ENCODE data around the gene KCTD2. TPM values are rescaled to one million over a fixed set of nuclear protein-coding genes. Genes with fewer than 3 reads are reported as not detected.

Gene KCTD2
- total and polyA plus RNA-seq, 2 of the 13 experiments (the other 11 are each of a cell fraction or from before 2014, with no cell fraction given) = 28.3 to 32.6 TPM

DNA sequence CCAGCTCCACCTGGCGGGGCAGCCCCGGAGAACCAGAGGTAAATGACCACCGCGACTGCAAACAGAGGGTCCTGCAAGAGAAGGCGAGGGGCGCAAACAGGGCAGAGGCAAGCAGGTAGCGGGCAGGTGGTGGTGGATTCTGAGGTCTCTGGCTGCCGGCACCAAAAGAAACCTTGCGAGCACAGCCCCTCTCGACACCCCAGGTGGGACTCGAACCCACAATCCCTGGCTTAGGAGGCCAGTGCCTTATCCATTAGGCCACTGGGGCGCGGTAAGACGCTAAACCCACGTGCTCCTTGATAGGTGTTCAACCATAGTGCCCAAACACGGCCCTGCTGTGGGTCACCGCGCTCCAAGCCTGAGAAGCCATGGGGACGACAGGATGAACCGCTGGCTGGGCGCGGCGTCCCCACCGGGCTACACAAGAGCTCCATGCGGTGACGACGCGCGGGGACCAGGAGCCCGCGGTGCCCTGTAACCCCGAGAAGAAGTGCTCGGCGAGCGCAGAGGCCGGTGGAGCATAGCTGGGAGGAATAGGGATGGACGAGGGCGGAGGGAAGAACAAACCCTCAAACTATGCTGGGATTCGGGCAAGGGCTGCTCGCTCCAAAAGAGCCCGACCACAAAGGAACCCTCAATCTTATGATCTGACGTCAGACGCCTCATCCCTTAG, 12.7 kb upstream of the KCTD2 start (continued):
- TF ChIP-seq MYC (CRISPR knock-in tag; IDR thresholded peaks at IDR 0.05; ENCODE audit: borderline replicate concordance) (peak; percentile 95), CCAR2 (optimal IDR thresholded peaks at IDR 0.05; ENCODE audit: low read depth, low read length) (no peak), KDM4B (CRISPR knock-in tag; IDR thresholded peaks at IDR 0.05) (peak; percentile 88; the same call in 1 of the 2 replicates), KAT2B (IDR thresholded peaks at IDR 0.05; ENCODE audit: borderline replicate concordance, low read depth, low read length) (no peak), ARNT (IDR thresholded peaks at IDR 0.05) (no peak), REPIN1 (CRISPR knock-in tag; IDR thresholded peaks at IDR 0.05; ENCODE audit: borderline replicate concordance, low read depth) (peak; percentile 81; the same call in 1 of the 2 replicates), KMT2B (CRISPR knock-in tag; IDR thresholded peaks at IDR 0.05) (0 out of 2 replicates have a peak, but pooled peaks have one; percentile 40), ZNF567 (CRISPR knock-in tag; IDR thresholded peaks at IDR 0.05; ENCODE audit: borderline replicate concordance) (peak; percentile 96), POGZ (CRISPR knock-in tag; IDR thresholded peaks at IDR 0.05) (no peak), ZNF546 (CRISPR knock-in tag; conservative IDR thresholded peaks at IDR 0.05) (peak; percentile 26; the same call in 1 of the 2 replicates), PRMT3 (CRISPR knock-in tag; IDR thresholded peaks at IDR 0.05; ENCODE audit: borderline replicate concordance, low read depth) (no peak; the same call in 1 of the 2 replicates), GABPA (IDR thresholded peaks at IDR 0.05; ENCODE audit: low read depth, low read length) (no peak), GABPA (CRISPR knock-in tag; IDR thresholded peaks at IDR 0.05; ENCODE audit: low read depth) (no peak), PHF5A (CRISPR knock-in tag; IDR thresholded peaks at IDR 0.05; ENCODE audit: low read depth, unreplicated experiment) (no peak), ZNF367 (CRISPR knock-in tag; IDR thresholded peaks at IDR 0.05; ENCODE audit: borderline replicate concordance) (no peak), SYNCRIP (IDR thresholded peaks at IDR 0.05; ENCODE audit: insufficient read depth, low read depth, low read length) (no peak)
- TF ChIP-seq, protein P1, sequence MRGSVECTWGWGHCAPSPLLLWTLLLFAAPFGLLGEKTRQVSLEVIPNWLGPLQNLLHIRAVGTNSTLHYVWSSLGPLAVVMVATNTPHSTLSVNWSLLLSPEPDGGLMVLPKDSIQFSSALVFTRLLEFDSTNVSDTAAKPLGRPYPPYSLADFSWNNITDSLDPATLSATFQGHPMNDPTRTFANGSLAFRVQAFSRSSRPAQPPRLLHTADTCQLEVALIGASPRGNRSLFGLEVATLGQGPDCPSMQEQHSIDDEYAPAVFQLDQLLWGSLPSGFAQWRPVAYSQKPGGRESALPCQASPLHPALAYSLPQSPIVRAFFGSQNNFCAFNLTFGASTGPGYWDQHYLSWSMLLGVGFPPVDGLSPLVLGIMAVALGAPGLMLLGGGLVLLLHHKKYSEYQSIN (CRISPR knock-in tag; IDR thresholded peaks at IDR 0.05; ENCODE audit: borderline replicate concordance) = peak; percentile 62; the same call in 1 of the 2 replicates
- TF ChIP-seq, protein P2, sequence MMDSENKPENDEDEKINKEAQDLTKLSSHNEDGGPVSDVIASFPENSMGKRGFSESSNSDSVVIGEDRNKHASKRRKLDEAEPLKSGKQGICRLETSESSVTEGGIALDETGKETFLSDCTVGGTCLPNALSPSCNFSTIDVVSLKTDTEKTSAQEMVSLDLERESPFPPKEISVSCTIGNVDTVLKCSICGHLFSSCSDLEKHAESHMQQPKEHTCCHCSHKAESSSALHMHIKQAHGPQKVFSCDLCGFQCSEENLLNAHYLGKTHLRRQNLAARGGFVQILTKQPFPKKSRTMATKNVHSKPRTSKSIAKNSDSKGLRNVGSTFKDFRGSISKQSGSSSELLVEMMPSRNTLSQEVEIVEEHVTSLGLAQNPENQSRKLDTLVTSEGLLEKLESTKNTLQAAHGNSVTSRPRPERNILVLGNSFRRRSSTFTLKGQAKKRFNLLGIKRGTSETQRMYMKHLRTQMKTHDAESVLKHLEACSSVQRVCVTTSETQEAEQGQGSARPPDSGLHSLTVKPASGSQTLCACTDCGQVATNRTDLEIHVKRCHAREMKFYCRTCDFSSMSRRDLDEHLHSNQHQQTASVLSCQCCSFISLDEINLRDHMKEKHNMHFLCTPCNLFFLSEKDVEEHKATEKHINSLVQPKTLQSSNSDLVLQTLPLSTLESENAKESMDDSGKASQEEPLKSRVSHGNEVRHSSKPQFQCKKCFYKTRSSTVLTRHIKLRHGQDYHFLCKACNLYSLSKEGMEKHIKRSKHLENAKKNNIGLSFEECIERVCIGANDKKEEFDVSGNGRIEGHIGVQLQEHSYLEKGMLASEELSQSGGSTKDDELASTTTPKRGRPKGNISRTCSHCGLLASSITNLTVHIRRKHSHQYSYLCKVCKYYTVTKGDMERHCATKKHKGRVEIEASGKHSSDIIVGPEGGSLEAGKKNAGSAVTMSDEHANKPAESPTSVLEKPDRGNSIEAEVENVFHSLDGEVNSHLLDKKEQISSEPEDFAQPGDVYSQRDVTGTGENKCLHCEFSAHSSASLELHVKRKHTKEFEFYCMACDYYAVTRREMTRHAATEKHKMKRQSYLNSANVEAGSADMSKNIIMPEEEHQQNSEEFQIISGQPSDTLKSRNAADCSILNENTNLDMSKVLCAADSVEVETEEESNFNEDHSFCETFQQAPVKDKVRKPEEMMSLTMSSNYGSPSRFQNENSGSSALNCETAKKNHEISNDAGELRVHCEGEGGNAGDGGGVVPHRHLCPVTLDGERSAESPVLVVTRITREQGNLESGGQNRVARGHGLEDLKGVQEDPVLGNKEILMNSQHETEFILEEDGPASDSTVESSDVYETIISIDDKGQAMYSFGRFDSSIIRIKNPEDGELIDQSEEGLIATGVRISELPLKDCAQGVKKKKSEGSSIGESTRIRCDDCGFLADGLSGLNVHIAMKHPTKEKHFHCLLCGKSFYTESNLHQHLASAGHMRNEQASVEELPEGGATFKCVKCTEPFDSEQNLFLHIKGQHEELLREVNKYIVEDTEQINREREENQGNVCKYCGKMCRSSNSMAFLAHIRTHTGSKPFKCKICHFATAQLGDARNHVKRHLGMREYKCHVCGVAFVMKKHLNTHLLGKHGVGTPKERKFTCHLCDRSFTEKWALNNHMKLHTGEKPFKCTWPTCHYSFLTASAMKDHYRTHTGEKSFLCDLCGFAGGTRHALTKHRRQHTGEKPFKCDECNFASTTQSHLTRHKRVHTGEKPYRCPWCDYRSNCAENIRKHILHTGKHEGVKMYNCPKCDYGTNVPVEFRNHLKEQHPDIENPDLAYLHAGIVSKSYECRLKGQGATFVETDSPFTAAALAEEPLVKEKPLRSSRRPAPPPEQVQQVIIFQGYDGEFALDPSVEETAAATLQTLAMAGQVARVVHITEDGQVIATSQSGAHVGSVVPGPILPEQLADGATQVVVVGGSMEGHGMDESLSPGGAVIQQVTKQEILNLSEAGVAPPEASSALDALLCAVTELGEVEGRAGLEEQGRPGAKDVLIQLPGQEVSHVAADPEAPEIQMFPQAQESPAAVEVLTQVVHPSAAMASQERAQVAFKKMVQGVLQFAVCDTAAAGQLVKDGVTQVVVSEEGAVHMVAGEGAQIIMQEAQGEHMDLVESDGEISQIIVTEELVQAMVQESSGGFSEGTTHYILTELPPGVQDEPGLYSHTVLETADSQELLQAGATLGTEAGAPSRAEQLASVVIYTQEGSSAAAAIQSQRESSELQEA (CRISPR knock-in tag; IDR thresholded peaks at IDR 0.05; ENCODE audit: not compliant biosample characterization) = no peak
- TF ChIP-seq, protein P3, sequence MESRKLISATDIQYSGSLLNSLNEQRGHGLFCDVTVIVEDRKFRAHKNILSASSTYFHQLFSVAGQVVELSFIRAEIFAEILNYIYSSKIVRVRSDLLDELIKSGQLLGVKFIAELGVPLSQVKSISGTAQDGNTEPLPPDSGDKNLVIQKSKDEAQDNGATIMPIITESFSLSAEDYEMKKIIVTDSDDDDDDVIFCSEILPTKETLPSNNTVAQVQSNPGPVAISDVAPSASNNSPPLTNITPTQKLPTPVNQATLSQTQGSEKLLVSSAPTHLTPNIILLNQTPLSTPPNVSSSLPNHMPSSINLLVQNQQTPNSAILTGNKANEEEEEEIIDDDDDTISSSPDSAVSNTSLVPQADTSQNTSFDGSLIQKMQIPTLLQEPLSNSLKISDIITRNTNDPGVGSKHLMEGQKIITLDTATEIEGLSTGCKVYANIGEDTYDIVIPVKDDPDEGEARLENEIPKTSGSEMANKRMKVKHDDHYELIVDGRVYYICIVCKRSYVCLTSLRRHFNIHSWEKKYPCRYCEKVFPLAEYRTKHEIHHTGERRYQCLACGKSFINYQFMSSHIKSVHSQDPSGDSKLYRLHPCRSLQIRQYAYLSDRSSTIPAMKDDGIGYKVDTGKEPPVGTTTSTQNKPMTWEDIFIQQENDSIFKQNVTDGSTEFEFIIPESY (CRISPR knock-in tag; IDR thresholded peaks at IDR 0.05) = peak; percentile 71

All from HepG2 (cell line).